ENCODE measurements around the gene TPPP3. TPM values are rescaled to one million over a fixed set of nuclear protein-coding genes. Genes with fewer than 3 reads are reported as not detected.

TPPP3 gene
- total RNA-seq, 1 donor from 2014 or later: 0.10 TPM

GRCh38 chr16:67405336-67405735, 12.0 kb upstream of the TPPP3 start:
- no peak for DNase-seq (ENCODE audit: low read depth)

- DNase-seq (ENCODE audit: low read depth): peak; percentile 76
These were observed 11.5 kb upstream of the TPPP3 start for GRCh38 chr16:67404740-67405226.

- no peak for DNase-seq (ENCODE audit: low read depth)
These were observed 10.8 kb upstream of the TPPP3 start for GRCh38 chr16:67403976-67404555.

- DNase-seq (ENCODE audit: low read depth): no peak
These were observed 7.6 kb upstream of the TPPP3 start for GRCh38 chr16:67400901-67401300.

GRCh38 chr16:67399749-67400704, 6.7 kb upstream of the TPPP3 start:
- no peak for DNase-seq (ENCODE audit: low read depth)

GRCh38 chr16:67399218-67399733, 6.0 kb upstream of the TPPP3 start:
- no peak for DNase-seq (ENCODE audit: low read depth)

- no peak for DNase-seq (ENCODE audit: low read depth)
These were observed 5.4 kb upstream of the TPPP3 start for GRCh38 chr16:67398546-67399217.

- DNase-seq (ENCODE audit: low read depth): no peak
These were observed 4.7 kb upstream of the TPPP3 start for GRCh38 chr16:67397812-67398545.

- DNase-seq (ENCODE audit: low read depth): no peak
These were observed 3.9 kb upstream of the TPPP3 start for GRCh38 chr16:67397036-67397801.

GRCh38 chr16:67396159-67397035, 3.1 kb upstream of the TPPP3 start:
- DNase-seq (ENCODE audit: low read depth): peak; percentile 76

- DNase-seq (ENCODE audit: low read depth): no peak
These were observed 2.3 kb upstream of the TPPP3 start for GRCh38 chr16:67395458-67396158.

- DNase-seq (ENCODE audit: low read depth): no peak
These were observed 1.8 kb upstream of the TPPP3 start for GRCh38 chr16:67395105-67395457.

- DNase-seq (ENCODE audit: low read depth): no peak
These were observed 1.1 kb upstream of the TPPP3 start for GRCh38 chr16:67394155-67395104.

- no peak for DNase-seq (ENCODE audit: low read depth)
These were observed 473 bp upstream of the TPPP3 start for GRCh38 chr16:67393788-67394154.

GRCh38 chr16:67392301-67393059, 818 bp downstream of the TPPP3 start:
- DNase-seq (ENCODE audit: low read depth): no peak

- no peak for DNase-seq (ENCODE audit: low read depth)
These were observed 1.6 kb downstream of the TPPP3 start for GRCh38 chr16:67391424-67392300.

All from renal cortical epithelial cell (primary cell).